GM10248 (cell line): ENCODE data around the gene PPP1R9A.
"Not testable (repeated sequence)": the region's sequence is repeated elsewhere in the genome, so short reads cannot be mapped to it uniquely, and the experiment has no call there.

Experiments
- CTCF ChIA-PET: fragments of 300-600 bp; sonication (Branson Sonifier 250); formaldehyde crosslinking; extraction: SDS; loops from one replicate; lab custom pipeline; 2021; ENCODE audit warnings: antibody characterized with exemption; lab: Yijun Ruan, JAX
- POLR2A ChIA-PET: fragments of 350-650 bp; sonication (Branson Sonifier 250); formaldehyde crosslinking; extraction: SDS; loops from one replicate; lab custom pipeline; 2020; ENCODE audit warnings: antibody characterized with exemption; lab: Yijun Ruan, JAX
- DNase-seq: peaks from one replicate; pipeline ENCODE4 v3.0.0; 2012; ENCODE audit errors: extremely low spot score
- TF ChIP-seq, protein P1 (sequence below): IDR thresholded peaks from 2 replicates; pipeline ENCODE4 v1.5.1; 2012; ENCODE audit warnings: mild to moderate bottlenecking, low read depth; ENCODE audit errors: extremely low read depth, missing control alignments, control extremely low read depth

The PPP1R9A gene

DNA sequence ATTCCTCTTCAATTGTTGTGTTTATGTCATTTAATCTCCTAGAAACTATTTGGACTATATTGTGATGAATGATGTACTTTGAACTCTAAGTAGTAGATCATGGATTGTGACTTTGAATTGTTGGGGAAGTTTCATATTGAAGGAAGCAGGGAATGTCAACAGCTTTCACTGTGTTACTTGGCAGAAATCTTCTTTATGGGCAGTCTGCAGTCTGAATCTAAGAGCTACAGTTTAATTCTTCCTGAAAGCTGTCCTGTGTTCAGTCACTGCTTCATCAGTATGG lies 91.6 kb downstream of the PPP1R9A start:
- TF ChIP-seq, protein P1, sequence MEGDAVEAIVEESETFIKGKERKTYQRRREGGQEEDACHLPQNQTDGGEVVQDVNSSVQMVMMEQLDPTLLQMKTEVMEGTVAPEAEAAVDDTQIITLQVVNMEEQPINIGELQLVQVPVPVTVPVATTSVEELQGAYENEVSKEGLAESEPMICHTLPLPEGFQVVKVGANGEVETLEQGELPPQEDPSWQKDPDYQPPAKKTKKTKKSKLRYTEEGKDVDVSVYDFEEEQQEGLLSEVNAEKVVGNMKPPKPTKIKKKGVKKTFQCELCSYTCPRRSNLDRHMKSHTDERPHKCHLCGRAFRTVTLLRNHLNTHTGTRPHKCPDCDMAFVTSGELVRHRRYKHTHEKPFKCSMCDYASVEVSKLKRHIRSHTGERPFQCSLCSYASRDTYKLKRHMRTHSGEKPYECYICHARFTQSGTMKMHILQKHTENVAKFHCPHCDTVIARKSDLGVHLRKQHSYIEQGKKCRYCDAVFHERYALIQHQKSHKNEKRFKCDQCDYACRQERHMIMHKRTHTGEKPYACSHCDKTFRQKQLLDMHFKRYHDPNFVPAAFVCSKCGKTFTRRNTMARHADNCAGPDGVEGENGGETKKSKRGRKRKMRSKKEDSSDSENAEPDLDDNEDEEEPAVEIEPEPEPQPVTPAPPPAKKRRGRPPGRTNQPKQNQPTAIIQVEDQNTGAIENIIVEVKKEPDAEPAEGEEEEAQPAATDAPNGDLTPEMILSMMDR: no peak
- POLR2A ChIA-PET: no interaction called here
- CTCF ChIA-PET: no interaction called here
- no peak for DNase-seq

GRCh38 chr7:94999601-95000000 lies 92.2 kb downstream of the PPP1R9A start:
- POLR2A ChIA-PET, CTCF ChIA-PET, DNase-seq: not testable (repeated sequence)

DNA sequence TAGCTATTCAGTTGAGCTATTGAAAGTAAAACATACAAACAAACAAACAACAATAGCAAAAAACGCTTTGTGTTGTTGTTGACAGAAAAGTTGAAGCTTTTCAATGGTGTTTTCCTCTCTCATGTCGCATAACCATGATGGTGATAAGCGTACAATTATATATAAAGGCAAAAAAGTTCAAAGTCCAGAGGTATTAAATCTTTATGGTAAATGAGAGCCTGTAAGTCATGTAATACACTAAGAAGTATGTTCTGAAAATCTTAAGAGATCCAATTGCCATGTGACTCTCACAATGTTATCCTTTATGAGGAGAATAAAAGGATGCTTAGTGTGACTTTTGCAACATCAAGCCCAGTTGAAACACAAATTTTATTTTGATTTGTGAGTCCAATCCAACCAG lies 93.9 kb downstream of the PPP1R9A start:
- ChIA-PET CTCF (no interaction called here), POLR2A (no interaction called here)
- no peak for DNase-seq
- TF ChIP-seq, protein P1: no peak

- no peak for DNase-seq
- ChIA-PET POLR2A (no interaction called here), CTCF (interaction anchor here (1.2 kb wide), 1 partner anchor 10 kb away, joined by 4 read pairs; no protein-coding TSS in a partner anchor)
- TF ChIP-seq, protein P1: no peak
Observed at GRCh38 chr7:95001815-95002561, 94.6 kb downstream of the PPP1R9A start.

DNA sequence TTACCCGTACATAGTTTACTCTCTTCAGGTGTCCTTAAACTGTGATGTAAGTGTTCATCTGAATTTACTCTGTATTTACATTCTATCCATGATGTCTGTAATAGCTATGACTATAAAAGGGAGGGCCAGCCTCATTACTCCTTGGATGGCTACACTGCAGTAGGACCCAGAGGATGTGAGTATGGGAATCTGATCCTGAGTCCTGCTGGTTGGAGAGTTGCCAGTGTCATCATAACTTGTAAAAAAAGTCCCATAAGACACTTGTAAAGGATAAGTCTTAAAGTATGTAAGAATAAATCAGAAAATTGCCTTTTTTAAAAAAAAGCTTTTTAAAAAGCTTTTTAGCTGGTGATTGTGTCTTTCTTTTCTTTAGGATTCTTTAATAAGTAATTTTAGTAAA lies 95.4 kb downstream of the PPP1R9A start:
- ChIA-PET POLR2A (no interaction called here), CTCF (interaction anchor here (1.2 kb wide), 1 partner anchor 9 kb away, joined by 4 read pairs; no protein-coding TSS in a partner anchor)
- DNase-seq: no peak
- TF ChIP-seq, protein P1: no peak

- ChIA-PET POLR2A (no interaction called here), CTCF (no interaction called here)
- TF ChIP-seq, protein P1: no peak
- no peak for DNase-seq
Observed at GRCh38 chr7:95004618-95005247, 97.3 kb downstream of the PPP1R9A start.

DNA sequence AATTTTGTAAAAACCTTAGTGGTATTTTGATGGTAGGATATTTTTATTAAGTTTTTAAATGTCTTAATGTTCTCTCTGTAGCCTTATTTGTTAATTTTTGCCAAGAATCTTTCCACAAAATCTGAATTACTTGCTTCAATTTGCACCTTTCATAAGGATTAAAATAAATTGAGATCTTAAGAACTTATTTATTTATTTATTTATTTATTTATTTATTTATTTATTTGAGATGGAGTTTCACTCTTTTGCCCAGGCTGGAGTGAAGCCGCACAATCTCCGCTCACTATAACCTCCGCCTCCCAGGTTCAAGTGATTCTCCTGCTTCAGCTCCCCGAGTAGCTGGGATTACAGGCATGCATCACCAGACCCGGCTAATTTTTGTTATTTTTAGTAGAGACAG lies 98.6 kb downstream of the PPP1R9A start:
- DNase-seq: no peak
- POLR2A ChIA-PET: no interaction called here
- TF ChIP-seq, protein P1: no peak
- CTCF ChIA-PET: no interaction called here

DNA sequence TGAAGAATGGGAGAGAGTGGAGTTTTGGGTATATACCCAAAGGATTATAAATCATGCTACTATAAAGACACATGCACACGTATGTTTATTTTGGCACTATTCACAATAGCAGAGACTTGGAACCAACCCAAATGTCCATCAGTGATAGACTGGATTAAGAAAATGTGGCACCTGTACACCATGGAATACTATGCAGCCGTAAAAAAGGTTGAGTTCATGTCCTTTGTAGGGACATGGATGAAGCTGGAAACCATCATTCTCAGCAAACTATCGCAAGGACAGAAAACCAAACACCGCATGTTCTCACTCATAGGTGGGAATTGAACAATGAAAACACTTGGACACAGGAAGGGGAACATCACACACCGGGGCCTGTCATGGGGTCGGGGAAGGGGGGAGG lies 101.4 kb downstream of the PPP1R9A start:
- DNase-seq, POLR2A ChIA-PET, CTCF ChIA-PET: not testable (repeated sequence)
